CD4-positive, alpha-beta T cell treated with Interleukin-2 at 100 ng/mL for 4 hours (primary cell): ENCODE results near the gene BICDL2.

ENCODE experiments used
- DNase-seq: peaks from one replicate; pipeline ENCODE4 v3.0.0-alpha.2; 2020; ENCODE audit warnings: low spot score

BICDL2 gene

GRCh38 chr16:3010510-3010909 lies 26.2 kb downstream of the BICDL2 start:
- DNase-seq = no peak

DNA sequence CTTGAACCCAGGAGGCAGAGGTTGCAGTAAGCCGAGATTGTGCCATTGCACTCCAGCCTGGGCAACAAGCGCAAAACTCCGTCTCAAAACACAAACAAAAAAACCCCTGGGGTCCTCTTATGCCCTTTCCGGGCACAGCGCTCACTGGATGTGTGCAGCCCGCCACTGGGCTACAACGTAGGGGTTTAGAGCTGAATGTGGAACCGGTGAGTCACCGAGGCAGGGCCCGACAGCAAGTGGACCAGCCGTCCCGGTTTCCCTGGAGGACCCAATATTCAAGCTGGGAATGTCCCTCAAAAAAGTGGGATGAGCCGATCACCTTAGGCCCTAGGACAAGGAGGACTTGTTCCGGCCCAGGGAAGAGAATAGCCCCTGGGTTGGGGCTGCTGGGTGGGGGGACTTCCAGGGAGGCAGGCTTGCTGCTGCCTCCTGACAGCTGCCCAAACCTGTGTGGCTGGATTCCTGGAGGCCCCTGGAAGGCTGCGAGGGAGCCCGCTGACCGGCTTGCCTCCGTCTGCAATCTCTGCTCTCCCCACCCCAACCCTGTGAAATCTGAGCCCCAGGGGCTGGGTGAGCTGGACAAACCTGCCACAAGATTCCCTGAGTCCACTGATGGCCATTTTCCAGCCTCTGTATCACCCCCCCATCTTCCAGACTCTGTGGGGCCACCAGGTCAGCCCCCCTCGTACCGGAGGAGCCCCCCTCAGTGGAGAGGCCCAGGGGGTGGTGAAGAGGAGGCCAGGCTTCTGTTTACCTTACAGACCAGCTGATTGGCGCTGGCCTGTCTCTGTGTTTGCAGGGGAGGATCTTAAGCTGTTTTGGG lies 27.0 kb downstream of the BICDL2 start:
- DNase-seq = no peak

DNA sequence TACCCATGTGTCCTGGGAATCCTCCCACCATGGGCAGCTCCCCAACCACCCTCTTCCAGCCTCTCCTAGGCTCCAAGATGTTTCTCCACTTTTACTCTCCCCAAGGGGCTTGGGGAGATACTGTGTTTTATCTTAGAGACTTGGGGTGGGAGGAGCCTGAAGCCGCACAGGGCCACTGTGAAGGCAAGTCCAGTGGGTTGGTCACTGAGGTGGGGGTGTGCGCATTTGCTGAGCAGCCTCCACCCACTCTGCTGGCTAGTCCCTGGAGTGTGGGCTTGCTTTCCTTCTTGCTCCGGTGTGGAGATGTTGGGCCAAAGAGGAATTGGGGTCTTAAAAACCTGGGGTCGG lies 28.1 kb downstream of the BICDL2 start:
- no peak for DNase-seq

- DNase-seq = peak; percentile 18
Observed at GRCh38 chr16:3007957-3008689, 28.6 kb downstream of the BICDL2 start.

- DNase-seq = no peak
Observed at GRCh38 chr16:3007059-3007956, 29.4 kb downstream of the BICDL2 start.

DNA sequence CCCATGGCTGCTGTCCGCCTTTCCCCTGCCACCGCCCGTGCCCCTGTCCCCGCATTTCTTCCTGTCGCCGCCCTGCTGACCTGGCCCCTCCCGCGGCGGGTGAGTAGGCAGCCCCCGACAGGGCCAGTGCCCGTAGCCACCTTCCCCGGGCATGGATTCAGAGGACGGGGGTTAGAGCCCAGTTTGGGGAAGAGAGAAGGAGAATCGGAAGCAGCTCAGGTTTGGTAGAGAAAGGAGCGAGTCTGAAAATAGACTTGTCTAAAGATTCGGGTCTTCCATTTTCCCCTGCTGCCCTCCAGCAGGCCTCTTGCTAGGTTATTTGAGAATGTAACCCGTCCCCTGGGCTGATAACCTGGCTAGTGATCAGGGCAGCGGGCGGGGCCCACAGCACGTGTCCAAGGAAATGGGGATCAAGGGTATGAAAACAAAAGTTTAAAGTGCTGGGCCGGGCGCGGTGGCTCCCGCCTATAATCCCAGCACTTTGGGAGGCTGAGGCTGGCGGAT lies 31.9 kb downstream of the BICDL2 start:
- no peak for DNase-seq

DNA sequence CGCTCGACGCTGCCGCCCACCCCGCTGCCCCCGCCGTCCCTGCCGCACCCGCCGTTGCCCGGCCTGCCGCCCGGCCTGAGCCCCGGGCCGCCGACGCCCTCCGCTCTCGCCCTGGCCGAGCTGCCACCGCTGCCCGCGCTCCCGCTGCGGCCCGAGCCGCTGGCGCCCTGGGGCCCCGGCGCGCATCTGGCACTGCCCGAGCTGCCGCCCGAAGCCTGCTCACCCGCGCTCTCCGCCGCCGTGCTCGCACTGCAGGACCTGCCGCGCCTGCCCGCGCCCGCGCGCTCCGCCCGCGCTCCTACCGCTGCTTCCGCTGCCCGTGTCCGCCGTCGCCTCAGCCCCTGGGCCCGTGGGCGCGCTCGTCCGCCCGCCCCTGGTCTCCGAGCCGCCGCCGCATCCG lies 32.4 kb downstream of the BICDL2 start:
- DNase-seq = no peak

- peak; percentile 99 for DNase-seq
Observed at GRCh38 chr16:3003582-3004270, 33.0 kb downstream of the BICDL2 start.

GRCh38 chr16:3001316-3001715 lies 35.4 kb downstream of the BICDL2 start:
- DNase-seq = no peak

DNA sequence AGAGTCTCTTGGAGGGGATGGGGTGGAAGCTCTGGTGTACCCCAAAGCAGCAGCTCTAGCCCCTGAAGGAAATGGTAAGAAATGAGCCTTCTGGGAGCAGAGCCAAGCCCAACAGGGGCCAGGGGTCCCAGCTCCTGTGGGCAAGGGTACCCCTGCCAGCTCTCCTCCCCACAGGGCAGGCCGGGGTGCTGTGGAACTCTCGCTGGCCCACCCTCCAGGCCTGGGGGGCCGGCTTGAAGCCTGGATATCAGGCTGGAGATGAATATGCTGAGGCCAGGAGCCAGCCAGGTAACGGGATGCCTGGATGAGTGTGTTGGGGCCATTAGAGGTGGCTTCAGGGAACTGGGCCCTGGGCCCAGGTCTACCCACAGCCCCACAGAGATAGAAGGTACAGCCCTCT lies 36.2 kb downstream of the BICDL2 start:
- DNase-seq = no peak

- no peak for DNase-seq
Observed at GRCh38 chr16:2999929-3000328, 36.8 kb downstream of the BICDL2 start.

DNA sequence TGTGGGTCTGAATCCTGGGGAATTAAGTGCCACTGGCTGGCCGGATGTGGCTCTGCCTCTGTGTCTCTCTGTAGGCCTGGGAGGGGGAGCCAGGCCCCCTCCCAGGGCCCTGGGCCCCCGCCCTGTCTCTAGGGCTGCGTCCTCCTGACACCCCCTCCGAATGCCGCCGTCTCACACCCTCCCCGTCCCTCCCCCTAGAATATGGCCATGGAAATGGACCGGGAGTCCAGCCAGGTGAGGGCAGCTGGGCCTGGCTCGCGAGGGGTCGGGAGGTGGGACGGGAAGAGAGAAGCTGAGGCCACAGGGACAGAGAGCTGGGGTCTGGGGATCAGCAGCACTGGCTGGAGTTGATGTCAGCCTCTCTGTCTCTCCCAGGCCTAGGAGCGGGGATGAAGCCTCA lies 40.4 kb downstream of the BICDL2 start:
- no peak for DNase-seq

- no peak for DNase-seq
Observed at GRCh38 chr16:2992383-2993081, 44.2 kb downstream of the BICDL2 start.

GRCh38 chr16:2991566-2992261 lies 45.0 kb downstream of the BICDL2 start:
- no peak for DNase-seq

DNA sequence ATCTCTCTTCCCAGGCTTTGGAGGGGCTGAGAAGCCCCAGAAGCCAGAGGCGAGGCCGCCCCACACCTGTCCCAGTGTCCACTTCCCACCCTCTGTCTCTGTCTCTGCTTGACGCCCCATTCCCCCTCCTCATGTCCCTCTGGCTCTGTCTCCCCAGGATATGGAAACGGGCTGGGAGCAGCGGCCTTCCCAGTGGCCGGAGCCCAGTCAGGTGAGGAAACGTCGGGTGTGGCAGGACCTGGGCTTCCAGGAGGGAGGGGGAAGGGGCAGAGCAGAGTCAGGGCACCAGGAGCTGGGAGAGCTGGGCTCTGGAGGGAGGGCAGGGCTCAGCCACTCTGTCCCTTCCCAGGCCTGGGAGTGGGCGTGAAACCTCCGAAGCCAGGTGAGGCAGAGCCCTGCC lies 45.9 kb downstream of the BICDL2 start:
- DNase-seq = no peak

DNA sequence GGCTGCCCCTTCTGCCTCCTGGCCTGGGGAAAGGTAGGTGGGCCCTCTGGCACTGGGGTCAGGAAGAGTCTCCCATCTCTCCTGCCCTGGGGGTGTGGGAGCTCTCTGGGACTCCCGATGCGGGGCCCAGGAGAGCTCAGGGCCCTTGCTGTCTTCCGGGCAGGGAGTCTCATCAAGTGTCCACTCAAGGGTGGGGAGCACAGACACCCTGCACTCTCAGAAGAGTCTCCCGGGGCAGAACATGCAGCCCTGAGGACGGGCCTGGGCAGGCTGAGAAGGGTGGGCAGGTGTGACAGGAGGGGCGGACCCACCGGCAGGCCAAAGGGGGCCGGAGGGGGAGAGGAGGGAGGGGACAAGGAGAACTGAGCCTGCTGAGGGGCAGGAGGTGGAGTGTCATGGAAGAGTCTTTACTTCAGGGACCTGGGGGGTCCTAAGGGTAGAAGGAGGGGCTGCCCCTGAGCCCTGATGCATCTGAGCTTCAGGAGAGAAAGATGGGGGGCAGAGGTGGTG lies 48.1 kb downstream of the BICDL2 start:
- no peak for DNase-seq

DNA sequence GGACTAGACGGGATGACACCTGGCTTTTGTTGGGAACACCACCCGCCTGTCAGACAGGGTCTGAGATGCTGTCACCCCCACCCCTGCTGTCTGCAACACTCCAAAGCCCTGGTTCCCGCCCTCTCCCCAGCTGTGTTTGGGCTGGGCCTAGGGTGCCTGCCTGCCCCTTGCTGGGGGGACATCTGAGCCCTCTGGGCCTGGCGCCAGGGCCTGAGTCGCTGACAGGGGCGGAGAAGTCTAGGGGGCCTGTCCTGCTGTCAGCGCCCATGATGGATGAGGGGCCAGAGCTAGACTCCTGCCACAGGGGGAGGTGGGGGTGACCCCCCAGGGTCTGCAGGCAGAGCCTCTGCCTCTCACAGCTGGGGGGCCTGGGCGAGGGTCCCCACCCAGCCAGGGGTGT lies 48.9 kb downstream of the BICDL2 start:
- no peak for DNase-seq

GRCh38 chr16:2987286-2987685 lies 49.5 kb downstream of the BICDL2 start:
- DNase-seq = no peak

DNA sequence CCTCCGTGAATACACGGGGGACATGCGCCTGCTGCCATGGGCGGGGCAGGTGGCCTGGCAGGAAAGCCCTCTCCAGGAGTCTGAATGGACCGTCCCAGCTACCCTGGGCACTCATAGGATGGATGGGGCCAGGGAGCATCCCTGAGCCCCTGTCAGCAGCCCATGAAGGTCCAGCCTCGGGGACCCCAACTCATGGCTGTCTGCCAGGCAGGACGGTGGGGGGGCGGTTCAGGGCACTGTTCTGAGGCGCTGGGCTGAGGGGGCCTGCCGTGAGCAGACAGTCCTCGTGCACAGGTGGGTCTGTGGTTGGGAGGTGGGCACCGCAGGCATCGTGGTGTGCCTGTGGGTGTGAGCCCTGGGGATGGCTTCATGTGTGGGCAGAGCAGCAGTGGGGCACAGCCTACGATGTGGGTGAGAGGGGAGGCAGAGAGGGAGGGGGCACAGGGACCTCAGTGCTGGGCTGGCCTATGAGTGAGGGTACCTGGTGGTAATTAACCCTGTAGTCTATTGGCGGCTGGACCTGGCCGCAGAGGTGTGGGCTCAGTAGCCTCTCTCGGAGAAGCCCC lies 50.0 kb downstream of the BICDL2 start:
- no peak for DNase-seq

DNA sequence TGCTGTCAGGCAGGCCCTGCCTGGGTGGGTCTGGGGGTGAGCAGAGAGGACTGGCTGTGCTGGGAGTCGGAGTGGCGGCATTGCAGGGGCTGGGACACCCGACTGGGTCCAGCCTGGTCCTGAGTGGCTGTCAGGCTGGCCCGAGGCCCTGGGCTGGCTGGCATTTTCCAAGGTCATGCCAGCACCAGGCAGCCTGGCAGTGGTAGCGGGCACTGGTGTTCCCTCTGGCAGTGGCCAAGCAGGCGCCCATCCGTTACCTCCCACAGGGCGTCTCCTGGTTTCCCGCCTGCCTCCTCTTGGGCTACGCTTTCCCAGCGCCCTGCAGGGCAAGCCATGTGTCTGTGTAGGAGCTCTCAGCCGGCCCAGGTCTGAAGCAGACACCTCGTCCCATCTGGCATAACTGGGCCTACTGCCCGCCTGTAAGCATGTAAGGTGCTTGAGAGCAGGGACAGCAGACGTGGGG lies 50.8 kb downstream of the BICDL2 start:
- no peak for DNase-seq
